ENCODE measurements around the gene CHCHD6. TPM values are rescaled to one million over a fixed set of nuclear protein-coding genes. Genes with fewer than 3 reads are reported as not detected.

Gene CHCHD6
- total and polyA plus RNA-seq, 2 donors from 2014 or later = 10.7 to 35.2 TPM

DNA sequence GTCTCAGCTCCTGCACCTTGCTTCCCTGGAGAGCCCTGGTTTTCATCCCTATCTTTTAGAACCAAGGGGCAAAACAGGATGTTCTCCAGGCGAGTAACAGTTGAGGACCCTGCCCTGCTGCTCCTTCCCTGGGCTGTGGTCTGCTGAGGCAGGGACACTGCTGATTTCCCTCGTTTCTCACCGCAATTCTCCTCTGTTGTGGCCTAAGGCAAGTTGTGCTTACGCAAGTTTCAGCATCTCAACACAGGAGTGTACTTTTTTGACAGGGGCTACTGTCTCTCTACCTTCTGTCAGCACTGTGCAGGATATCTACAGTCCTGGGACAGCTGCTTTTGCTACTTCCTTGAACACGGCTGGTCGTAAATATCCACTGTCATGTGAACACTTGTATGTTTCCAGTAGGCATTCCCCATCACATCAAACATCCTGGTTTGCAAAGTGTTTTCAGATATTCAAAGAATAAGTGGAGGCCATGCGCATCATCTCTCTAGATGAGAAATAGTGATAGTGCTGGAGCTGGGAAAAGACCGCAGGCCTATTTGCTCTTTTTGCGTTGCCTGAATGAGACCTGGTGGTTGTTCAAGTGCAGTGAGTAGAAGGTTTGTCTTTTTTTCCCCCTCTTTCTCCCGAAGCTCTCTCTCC, 168.8 kb downstream of the CHCHD6 start:
- DNase-seq (no peak), FAIRE-seq (no peak)
- TF ChIP-seq CTCF (IDR thresholded peaks at IDR 0.05; ENCODE audit: borderline replicate concordance, extremely low read depth, insufficient read depth) = no peak
- Histone ChIP-seq H3K4me3 (ENCODE audit: low read length in 3 of 3) (no peak overlapping the region), H3K4me1 (ENCODE audit: control insufficient read depth in 2 of 3, insufficient read depth in 2 of 3, low read depth in 1 of 3, low read length in 3 of 3) (no peaks in the 10 kb centered on the region), H3K27me3 (ENCODE audit: control insufficient read depth, insufficient read depth, low read length) (no peaks in the 10 kb centered on the region), H3K9ac (ENCODE audit: low read length in 3 of 3) (no peak overlapping the region), H3K9me3 (ENCODE audit: control insufficient read depth in 2 of 3, insufficient read depth in 1 of 3, low read length in 3 of 3) (no peaks in the 10 kb centered on the region), H3K36me3 (ENCODE audit: control insufficient read depth in 2 of 3, insufficient read depth in 3 of 3, low read length in 3 of 3) (no peaks in the 10 kb centered on the region), H3K27ac (ENCODE audit: low read depth in 2 of 2, low read length in 2 of 2) (no peak overlapping the region)
- intact Hi-C loops (cut with DNase I) = no loop called here

GRCh38 chr3:126873416-126873815, 169.4 kb downstream of the CHCHD6 start:
- Histone ChIP-seq H3K27me3 (ENCODE audit: control insufficient read depth, insufficient read depth, low read length) (no peaks in the 10 kb centered on the region), H3K9ac (ENCODE audit: low read length in 3 of 3) (no peak overlapping the region), H3K4me3 (ENCODE audit: low read length in 3 of 3) (no peak overlapping the region), H3K4me1 (ENCODE audit: control insufficient read depth in 2 of 3, insufficient read depth in 2 of 3, low read depth in 1 of 3, low read length in 3 of 3) (no peaks in the 10 kb centered on the region), H3K36me3 (ENCODE audit: control insufficient read depth in 2 of 3, insufficient read depth in 3 of 3, low read length in 3 of 3) (no peaks in the 10 kb centered on the region), H3K9me3 (ENCODE audit: control insufficient read depth in 2 of 3, insufficient read depth in 1 of 3, low read length in 3 of 3) (no peaks in the 10 kb centered on the region), H3K27ac (ENCODE audit: low read depth in 2 of 2, low read length in 2 of 2) (no peak overlapping the region)
- DNase-seq (no peak), FAIRE-seq (no peak)
- intact Hi-C loops (cut with DNase I) = no loop called here
- TF ChIP-seq CTCF (IDR thresholded peaks at IDR 0.05; ENCODE audit: borderline replicate concordance, extremely low read depth, insufficient read depth) = no peak

DNA sequence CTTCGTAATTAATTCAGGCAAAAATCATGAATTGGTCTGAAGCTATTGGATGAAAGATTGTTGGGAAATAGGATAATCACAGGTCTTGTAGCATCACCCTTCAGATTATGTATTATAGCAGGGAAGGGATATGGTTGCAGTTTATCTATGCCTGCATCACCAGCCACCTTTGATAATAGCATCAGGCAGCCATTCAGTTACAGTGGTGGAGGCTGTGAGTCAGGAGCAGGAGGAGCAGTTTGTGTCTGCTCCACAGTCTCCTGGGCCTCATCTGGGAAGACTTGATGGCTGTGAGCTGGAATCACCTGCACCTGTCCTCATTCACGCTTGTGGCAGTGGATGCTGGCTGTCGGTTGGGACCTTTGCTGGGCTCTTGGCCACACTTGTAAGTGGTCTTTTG, 174.6 kb downstream of the CHCHD6 start:
- no peaks in the 10 kb centered on the region for H3K9me3 ChIP-seq (ENCODE audit: control insufficient read depth in 2 of 3, insufficient read depth in 1 of 3, low read length in 3 of 3)
- H3K36me3 ChIP-seq (ENCODE audit: control insufficient read depth in 2 of 3, insufficient read depth in 3 of 3, low read length in 3 of 3) = no peaks in the 10 kb centered on the region
- DNase-seq (no peak), FAIRE-seq (no peak)
- H3K27ac ChIP-seq (ENCODE audit: low read depth in 2 of 2, low read length in 2 of 2) = no peak overlapping the region
- intact Hi-C loops (cut with DNase I) = no loop called here
- H3K4me3 ChIP-seq (ENCODE audit: low read length in 3 of 3) = no peak overlapping the region
- no peak for TF ChIP-seq CTCF (IDR thresholded peaks at IDR 0.05; ENCODE audit: borderline replicate concordance, extremely low read depth, insufficient read depth)
- no peak overlapping the region for H3K9ac ChIP-seq (ENCODE audit: low read length in 3 of 3)
- H3K27me3 ChIP-seq (ENCODE audit: control insufficient read depth, insufficient read depth, low read length) = no peaks in the 10 kb centered on the region
- no peaks in the 10 kb centered on the region for H3K4me1 ChIP-seq (ENCODE audit: control insufficient read depth in 2 of 3, insufficient read depth in 2 of 3, low read depth in 1 of 3, low read length in 3 of 3)

- Histone ChIP-seq H3K27ac (ENCODE audit: low read depth in 2 of 2, low read length in 2 of 2) (no peak overlapping the region), H3K36me3 (ENCODE audit: control insufficient read depth in 2 of 3, insufficient read depth in 3 of 3, low read length in 3 of 3) (no peaks in the 10 kb centered on the region), H3K9me3 (ENCODE audit: control insufficient read depth in 2 of 3, insufficient read depth in 1 of 3, low read length in 3 of 3) (no peaks in the 10 kb centered on the region), H3K9ac (ENCODE audit: low read length in 3 of 3) (no peak overlapping the region), H3K4me1 (ENCODE audit: control insufficient read depth in 2 of 3, insufficient read depth in 2 of 3, low read depth in 1 of 3, low read length in 3 of 3) (no peaks in the 10 kb centered on the region), H3K4me3 (ENCODE audit: low read length in 3 of 3) (no peak overlapping the region), H3K27me3 (ENCODE audit: control insufficient read depth, insufficient read depth, low read length) (no peaks in the 10 kb centered on the region)
- FAIRE-seq (no peak), DNase-seq (no peak)
- intact Hi-C loops (cut with DNase I) = no loop called here
- TF ChIP-seq CTCF (IDR thresholded peaks at IDR 0.05; ENCODE audit: borderline replicate concordance, extremely low read depth, insufficient read depth) = no peak
Observed at GRCh38 chr3:126880901-126881300, 176.9 kb downstream of the CHCHD6 start.

Data from kidney (tissue), 14 donors.